GM18873 (cell line): ENCODE data around the gene FLOT2.
"Not testable (repeated sequence)": the region's sequence is repeated elsewhere in the genome, so short reads cannot be mapped to it uniquely, and the experiment has no call there.

Experiments used
- ATAC-seq: cut with Tn5 transposase; IDR thresholded peaks from one replicate; pipeline ENCODE4 v1.9.1; 2021; ENCODE audit warnings: mild to moderate bottlenecking, moderate library complexity, moderate number of reproducible peaks; ENCODE audit not compliant: unreplicated experiment, low FRiP score

Gene FLOT2

GRCh38 chr17:28897769-28898526 is 415 bp upstream of the FLOT2 start:
- ATAC-seq = no peak

GRCh38 chr17:28896491-28896883 is 1.0 kb downstream of the FLOT2 start:
- ATAC-seq = no peak

- no peak for ATAC-seq
Measured at GRCh38 chr17:28895794-28896447, 1.6 kb downstream of the FLOT2 start.

- not testable (repeated sequence) for ATAC-seq
Measured at GRCh38 chr17:28893248-28894183, 4.0 kb downstream of the FLOT2 start.

DNA sequence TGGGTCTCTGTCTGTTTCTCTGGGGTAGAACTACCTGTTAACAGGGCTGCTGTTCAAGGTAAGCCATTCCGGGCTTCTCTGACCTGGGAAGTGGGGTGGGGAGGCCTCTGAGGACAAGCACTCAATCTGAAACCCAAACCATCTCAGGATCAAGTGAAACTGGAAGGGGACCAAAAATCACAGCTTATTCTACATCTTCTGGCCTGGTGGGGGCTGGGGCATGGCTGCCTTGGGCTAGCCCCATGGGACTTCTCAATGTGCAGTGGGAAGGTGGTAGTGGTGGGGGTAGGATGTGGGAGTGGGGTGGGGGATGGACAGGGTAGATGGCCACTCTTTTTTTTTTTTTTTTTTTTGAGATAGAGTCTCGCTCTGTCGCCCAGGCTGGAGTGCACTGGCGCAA is 5.5 kb downstream of the FLOT2 start:
- ATAC-seq = no peak

DNA sequence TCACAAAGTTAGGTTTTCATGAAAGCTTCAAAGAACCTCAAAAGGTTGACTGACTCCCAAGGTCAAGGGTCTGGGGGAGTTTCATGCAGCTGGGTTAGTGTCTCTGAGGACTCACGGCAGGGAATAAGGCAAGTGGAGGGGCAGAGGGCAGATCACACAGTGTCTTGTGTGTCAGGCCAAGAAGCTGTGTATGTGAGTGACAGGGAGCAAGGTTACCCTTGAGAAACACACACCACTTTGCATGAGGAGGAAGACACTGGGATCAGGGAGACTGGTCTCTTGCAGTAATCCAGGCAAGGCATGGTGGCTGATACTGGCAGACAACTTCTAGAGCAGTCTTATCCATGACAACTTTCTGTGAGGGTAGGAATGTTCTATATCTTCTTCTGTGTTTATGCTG is 6.3 kb downstream of the FLOT2 start:
- no peak for ATAC-seq

- ATAC-seq = no peak
Measured at GRCh38 chr17:28889996-28890395, 7.5 kb downstream of the FLOT2 start.

GRCh38 chr17:28888832-28889231 is 8.7 kb downstream of the FLOT2 start:
- no peak for ATAC-seq

GRCh38 chr17:28887871-28888471 is 9.6 kb downstream of the FLOT2 start:
- no peak for ATAC-seq

- no peak for ATAC-seq
Measured at GRCh38 chr17:28885951-28886350, 11.6 kb downstream of the FLOT2 start.

GRCh38 chr17:28885363-28885762 is 12.2 kb downstream of the FLOT2 start:
- ATAC-seq = no peak

- ATAC-seq = no peak
Measured at GRCh38 chr17:28883967-28884702, 13.4 kb downstream of the FLOT2 start.

DNA sequence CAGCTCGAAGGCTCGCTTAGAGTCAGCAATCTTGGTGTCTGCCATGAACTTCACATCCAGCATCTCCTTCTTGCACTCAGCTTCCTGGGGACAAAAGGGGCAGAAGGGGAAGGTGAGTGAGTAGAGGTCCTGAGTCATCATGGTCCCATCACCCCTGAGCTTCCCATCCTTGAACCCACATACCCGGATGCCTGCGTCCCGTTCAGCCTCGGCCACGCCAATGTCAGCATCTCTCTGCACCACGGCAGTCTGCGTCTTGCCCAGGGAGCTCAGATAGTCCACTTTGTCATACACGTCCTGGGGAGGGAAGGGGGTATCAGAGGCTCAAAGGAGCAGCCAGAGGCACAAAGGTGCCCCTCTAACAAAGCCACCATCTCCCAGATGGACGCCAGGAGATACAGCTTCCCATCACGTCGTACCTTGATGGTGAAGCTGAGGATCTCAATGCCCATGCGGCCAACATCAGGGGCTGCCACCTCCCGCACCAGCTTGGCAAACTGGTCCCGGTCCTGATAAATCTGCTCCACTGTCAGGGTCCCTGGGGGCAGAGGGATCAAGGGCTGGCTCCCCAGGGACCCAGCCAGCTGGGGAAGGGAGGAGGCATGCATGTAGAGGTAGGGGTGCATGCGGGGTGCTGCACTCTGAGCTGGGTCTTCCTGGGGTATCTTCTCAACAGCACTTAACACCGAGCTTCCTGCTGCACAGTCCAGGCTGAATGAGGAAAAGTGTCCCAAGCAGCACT is 15.2 kb downstream of the FLOT2 start:
- ATAC-seq = no peak

DNA sequence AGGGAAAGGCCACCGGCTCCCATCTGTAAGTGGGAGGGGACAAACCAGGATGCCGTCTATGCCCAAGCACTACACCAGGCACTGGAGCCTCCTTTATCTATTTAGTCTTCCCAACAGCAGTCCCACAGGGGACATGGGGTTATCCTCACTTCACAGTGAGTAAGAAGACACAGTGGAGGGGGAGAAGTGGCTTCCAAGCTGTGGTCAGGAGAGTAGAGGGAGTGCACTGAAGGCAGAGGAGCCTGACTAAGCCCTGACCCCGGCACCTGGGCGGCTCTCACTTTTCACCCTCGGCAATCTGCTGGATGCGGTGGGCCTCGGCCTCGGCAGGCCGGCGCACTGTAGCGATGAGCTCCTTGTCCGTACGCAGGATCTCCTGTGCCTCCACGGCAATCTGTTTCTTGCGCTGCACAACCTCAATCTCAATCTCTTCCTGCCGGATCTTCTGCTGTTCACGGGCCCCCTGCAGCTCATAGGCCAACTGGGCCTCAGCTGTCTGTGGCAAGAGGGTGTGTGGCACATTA is 15.9 kb downstream of the FLOT2 start:
- ATAC-seq = no peak

GRCh38 chr17:28880572-28880945 is 17.0 kb downstream of the FLOT2 start:
- no peak for ATAC-seq

- no peak for ATAC-seq
Measured at GRCh38 chr17:28879886-28880571, 17.5 kb downstream of the FLOT2 start.

DNA sequence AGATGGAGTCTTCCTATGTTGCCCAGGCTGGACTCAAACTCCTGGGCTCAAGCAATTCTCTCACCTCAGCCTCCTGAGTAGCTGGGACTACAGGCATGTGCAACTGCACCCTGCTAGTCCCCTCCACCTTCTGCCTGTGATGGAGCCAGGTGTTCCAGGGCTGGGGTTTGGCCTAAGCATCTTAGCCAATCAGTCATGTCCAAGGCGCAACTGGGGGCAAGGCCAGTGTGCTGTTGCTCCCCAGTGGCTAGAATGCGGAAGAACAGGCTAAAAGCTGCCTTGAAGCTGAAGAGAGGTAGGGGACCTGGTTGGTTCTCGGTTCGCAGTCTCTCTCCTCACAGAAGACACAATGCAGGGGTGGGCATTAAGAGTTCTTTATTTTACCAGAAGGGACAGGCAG is 18.6 kb downstream of the FLOT2 start:
- ATAC-seq = no peak

DNA sequence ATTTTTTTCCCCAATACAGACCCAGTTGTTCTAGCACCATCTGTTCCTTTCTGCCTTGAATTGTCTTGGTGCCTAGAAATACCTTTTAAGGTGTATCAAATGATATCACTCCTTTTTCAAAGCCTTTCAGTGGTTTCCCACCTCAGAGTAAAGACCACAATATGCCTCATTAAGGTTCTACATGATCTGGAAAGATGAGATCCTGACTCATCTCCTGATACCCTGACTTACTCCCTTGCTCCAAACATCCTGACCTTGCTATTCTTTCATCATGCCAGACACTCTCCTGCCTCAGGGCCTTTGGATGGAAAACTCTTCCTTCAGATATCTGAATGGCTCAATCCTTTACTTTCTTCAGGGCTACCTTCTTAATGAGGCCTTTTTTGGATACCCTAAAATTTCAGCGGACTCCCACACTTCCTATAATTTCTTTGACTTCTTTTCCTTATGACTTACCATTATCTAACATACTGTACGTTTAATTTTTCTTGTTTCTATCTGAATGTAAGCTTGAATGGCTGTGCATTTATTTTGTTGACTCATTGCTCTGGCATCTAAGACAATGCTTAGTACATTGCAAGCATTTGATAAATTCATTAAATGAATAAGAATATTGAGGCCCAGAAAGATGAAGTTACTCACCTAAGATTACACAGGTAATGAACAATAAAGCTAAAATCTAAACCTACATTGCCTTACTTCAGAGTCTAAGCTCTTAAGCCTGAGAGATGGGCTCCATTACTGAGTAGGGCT is 19.2 kb downstream of the FLOT2 start:
- ATAC-seq = no peak
